Bronchial epithelial cell (primary cell): ENCODE data around the gene PARVB. TPM values are rescaled to one million over a fixed set of nuclear protein-coding genes. Genes with fewer than 3 reads are reported as not detected.
A peak's percentile ranks its signal among the peaks of the same experiment; 100 is the strongest.

Experiments
- DNase-seq: peaks from one replicate; pipeline ENCODE4 v3.0.0-alpha.2; 2010; ENCODE audit warnings: low read depth
- FAIRE-seq: peaks from 2 replicates; lab custom pipeline; 2011; peaks lifted over from hg19 to GRCh38; lab: Jason Lieb, UNC
- H3K27me3 ChIP-seq: 2 replicates; pipeline ENCODE4 v1.5.1; 2011; ENCODE audit warnings: low read length; ENCODE audit not compliant: control insufficient read depth, insufficient read depth
- H3K36me3 ChIP-seq: 2 replicates; pipeline ENCODE4 v1.5.1; 2011; ENCODE audit warnings: low read length; ENCODE audit not compliant: control insufficient read depth, insufficient read depth
- H3K4me3 ChIP-seq: 2 replicates; pipeline ENCODE4 v1.5.1; 2011; ENCODE audit warnings: mild to moderate bottlenecking, low read depth, low read length, control low read depth
- total RNA-seq: library from RNA; depleted of rRNA; stranded (reverse); fragments of >200 nt; gene quantifications from 2 replicates; pipeline ENCODE4 v1.2.1, GENCODE V29; 2014
- TF ChIP-seq, protein P1 (sequence below): IDR thresholded peaks from 2 replicates; pipeline ENCODE4 v1.5.1; 2011; ENCODE audit warnings: mild to moderate bottlenecking, moderate library complexity, low read length, control low read depth, inconsistent platforms; ENCODE audit not compliant: insufficient read depth, severe bottlenecking

The PARVB gene
- total RNA-seq, 1 donor from 2014 or later: 3.4 TPM

DNA sequence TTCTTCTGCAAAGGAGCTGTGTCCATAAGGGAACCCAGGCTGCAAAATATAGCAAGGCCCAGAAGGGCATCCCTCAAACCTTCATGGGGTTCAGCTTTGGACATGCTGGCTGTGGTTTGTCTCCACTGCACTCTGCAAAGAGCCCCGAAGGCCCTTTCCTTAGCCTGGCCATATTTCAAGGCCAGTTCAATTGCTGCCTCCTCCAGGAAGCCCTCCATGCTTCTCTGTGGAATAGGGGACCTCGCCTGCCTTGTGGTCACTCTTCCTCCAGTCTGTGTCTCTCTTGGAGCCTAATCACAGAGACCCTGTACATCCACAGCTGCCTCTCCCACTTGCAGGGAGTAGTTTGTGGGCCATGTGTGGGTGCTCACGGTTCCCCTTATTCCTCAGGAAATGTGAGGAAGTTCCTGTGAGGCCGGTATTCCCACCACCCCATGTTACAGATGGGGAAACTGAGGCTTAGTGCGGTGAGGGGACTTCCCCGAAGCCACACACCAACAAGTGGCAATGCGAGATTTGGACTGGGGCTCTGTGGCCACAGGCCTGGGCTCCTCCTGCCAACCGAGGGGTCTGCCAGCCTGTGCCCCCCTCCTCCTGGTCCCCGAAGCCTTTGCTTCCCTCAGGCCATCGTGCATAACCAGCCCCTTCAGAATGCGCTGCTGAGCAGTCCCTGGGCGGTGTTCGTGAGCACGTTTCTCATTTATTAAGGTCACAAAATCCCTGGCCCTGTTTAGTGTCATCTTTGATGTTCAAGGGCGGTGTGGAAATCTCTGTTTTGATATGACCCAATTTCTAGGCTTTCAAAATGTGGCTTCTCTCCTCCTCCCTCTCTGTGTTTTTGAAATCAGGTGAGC lies 65.8 kb downstream of the PARVB start:
- TF ChIP-seq, protein P1, sequence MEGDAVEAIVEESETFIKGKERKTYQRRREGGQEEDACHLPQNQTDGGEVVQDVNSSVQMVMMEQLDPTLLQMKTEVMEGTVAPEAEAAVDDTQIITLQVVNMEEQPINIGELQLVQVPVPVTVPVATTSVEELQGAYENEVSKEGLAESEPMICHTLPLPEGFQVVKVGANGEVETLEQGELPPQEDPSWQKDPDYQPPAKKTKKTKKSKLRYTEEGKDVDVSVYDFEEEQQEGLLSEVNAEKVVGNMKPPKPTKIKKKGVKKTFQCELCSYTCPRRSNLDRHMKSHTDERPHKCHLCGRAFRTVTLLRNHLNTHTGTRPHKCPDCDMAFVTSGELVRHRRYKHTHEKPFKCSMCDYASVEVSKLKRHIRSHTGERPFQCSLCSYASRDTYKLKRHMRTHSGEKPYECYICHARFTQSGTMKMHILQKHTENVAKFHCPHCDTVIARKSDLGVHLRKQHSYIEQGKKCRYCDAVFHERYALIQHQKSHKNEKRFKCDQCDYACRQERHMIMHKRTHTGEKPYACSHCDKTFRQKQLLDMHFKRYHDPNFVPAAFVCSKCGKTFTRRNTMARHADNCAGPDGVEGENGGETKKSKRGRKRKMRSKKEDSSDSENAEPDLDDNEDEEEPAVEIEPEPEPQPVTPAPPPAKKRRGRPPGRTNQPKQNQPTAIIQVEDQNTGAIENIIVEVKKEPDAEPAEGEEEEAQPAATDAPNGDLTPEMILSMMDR: no peak
- DNase-seq (no peak), FAIRE-seq (peak; percentile 77)
- Histone ChIP-seq H3K27me3 (no peaks in the 10 kb centered on the region), H3K36me3 (no peaks in the 10 kb centered on the region), H3K4me3 (no peak overlapping the region)

DNA sequence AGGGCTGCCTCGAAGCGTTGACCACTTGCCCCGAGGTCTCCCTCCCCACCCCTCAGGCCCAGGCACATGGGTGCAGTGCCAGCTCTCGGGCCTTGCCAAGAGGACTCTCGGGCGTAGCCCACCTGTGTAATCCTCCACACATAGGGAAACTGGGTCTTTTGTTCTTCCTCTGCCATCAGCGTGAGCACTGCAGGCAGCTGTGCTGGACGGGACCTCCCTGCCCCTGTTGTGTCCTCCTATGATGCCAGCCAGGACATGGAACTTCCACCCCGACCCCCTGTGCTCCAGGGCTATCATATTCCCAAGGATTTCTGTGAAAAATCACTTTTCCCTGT lies 66.4 kb downstream of the PARVB start:
- H3K36me3 ChIP-seq: no peaks in the 10 kb centered on the region

DNA sequence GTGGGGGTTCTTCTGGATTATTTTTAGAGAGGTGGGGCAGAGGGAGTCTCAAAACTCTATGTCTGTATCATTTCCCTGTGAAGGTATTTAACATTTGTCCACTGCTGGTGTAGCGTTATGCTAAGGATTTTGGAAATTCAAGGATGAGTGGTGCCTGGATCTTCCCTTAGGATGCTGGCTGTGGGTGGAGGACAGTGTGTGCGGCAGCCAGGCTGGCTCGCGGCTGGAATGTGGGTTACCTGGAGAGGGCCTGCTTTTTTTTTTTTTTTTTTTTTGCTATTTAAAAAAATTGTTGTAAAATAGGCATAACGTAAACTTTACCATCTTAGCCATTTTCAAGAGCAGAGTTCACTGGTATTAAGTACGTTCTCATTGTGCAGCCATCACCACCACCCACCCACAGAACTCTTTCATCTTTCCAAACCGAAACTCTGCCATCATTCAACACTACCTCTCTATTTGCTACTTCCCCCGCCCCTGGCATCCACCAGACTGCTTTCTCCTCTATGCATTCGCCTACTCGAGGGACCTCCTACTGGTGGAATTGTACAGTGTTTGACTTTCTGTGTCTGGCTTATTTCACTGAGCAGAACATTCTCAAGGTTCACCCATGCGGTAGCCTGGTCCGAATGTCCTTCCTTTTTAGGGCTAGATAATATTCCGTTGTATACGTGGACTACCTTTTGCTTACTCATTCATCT lies 67.1 kb downstream of the PARVB start:
- Histone ChIP-seq H3K4me3 (no peak overlapping the region), H3K27me3 (no peaks in the 10 kb centered on the region), H3K36me3 (peaks cover 1% of the 10 kb centered on the region)
- FAIRE-seq (peak; percentile 43), DNase-seq (peak; percentile 41)
- TF ChIP-seq, protein P1: peak; percentile 35

More for the DNA sequence above, 66.4 kb downstream of the PARVB start:
- FAIRE-seq: no peak
- TF ChIP-seq, protein P1: no peak
- DNase-seq: no peak
- Histone ChIP-seq H3K4me3 (no peak overlapping the region), H3K27me3 (no peaks in the 10 kb centered on the region)

DNA sequence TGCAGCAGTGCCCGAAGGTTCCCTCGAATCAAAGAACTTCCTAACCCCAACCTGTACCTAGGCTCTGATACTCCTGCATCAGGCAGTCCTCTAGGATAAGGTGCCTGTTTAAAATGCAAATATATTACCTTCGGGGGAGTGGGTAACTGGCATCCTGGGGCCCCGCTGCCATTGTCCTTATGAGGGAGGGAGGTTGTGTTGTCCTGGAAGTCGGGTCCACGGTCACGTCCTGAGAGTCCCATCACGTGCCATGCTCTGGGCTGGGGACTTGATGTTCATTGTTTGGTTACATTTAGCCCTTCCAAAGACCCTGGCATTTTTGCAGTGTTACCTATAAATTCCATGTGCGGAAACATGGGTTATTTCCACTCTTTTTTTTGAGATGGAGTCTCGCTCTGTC lies 67.6 kb downstream of the PARVB start:
- FAIRE-seq: no peak
- peaks cover 1% of the 10 kb centered on the region for H3K36me3 ChIP-seq
- no peak for DNase-seq

DNA sequence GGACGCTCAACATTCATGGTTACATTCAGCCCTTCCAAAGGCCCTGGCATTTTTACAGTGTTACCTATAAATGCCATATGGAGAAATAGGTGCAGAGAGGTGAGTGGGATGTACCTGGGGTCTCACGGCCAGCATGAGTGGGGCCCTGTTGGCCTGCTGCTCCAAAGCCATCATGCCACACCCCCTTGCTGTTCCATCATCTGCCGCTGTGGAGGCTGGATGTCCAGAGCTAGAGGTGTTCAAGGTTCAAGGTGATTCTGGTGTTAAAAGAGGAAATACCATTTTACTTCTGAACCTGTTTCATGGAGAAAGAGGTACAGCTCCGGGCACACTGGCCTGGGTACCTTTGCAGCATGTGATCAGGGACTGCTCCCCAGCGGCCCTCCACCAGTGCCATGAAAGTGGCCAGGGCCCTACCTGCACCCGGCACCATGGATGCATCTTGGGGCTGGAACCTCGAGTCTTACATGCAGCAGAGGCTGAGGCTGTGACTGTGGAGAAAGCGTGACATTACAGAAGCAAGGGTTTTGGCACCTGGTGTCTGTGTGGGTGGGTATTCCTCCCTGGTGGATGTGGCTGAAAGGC lies 68.6 kb downstream of the PARVB start:
- FAIRE-seq: no peak

More for the DNA sequence above, 67.6 kb downstream of the PARVB start:
- no peak overlapping the region for H3K4me3 ChIP-seq
- no peaks in the 10 kb centered on the region for H3K27me3 ChIP-seq
- TF ChIP-seq, protein P1: no peak

More for the DNA sequence above, 68.6 kb downstream of the PARVB start:
- TF ChIP-seq, protein P1: no peak
- Histone ChIP-seq H3K4me3 (no peak overlapping the region), H3K27me3 (no peaks in the 10 kb centered on the region), H3K36me3 (peaks cover 1% of the 10 kb centered on the region)
- DNase-seq: no peak
